HFFc6 (cell line): Measurements from ENCODE around the gene KIF1B. TPM values are rescaled to one million over a fixed set of nuclear protein-coding genes. Genes with fewer than 3 reads are reported as not detected.
"Not testable (repeated sequence)": the region's sequence is repeated elsewhere in the genome, so short reads cannot be mapped to it uniquely, and the experiment has no call there.

Experiments used
- DNase-seq: peaks from one replicate; pipeline ENCODE4 v3.0.0-alpha.2; 2018
- H3K27ac Mint-ChIP-seq: 2 replicates; pipeline ENCODE4 v1.8.0; 2020; ENCODE audit warnings: mild to moderate bottlenecking, mixed read lengths
- H3K27me3 Mint-ChIP-seq: 2 replicates; pipeline ENCODE4 v1.8.0; 2021; ENCODE audit warnings: mild to moderate bottlenecking, moderate library complexity, mixed read lengths; ENCODE audit not compliant: insufficient read depth
- H3K36me3 Mint-ChIP-seq: 2 replicates; pipeline ENCODE4 v1.8.0; 2021; ENCODE audit warnings: low read depth, mixed read lengths
- H3K4me1 Mint-ChIP-seq: 2 replicates; pipeline ENCODE4 v1.8.0; 2020; ENCODE audit warnings: low read depth, mixed read lengths
- H3K4me3 Mint-ChIP-seq: 2 replicates; pipeline ENCODE4 v1.8.0; 2020; ENCODE audit warnings: mild to moderate bottlenecking, moderate library complexity, mixed read lengths
- H3K9me3 Mint-ChIP-seq: 2 replicates; pipeline ENCODE4 v1.8.0; 2020; ENCODE audit warnings: mild to moderate bottlenecking, mixed read lengths
- total RNA-seq, 6 experiments: library from RNA; stranded (reverse); fragmentation: NEBNext Ultra II Directional; extraction: Animal tissue kit (Norgen Biotek cat#: 25700); gene quantifications; 2 replicates in 1 of 6; 3 replicates in 5 of 6; pipeline ENCODE4 v1.2.3, GENCODE V29; 2021
- TF ChIP-seq, protein P1 (sequence below): fragments of 200-600 bp; sonication (generic); IDR thresholded peaks from 2 replicates; pipeline ENCODE4 v1.5.0; 2021; ENCODE audit warnings: antibody characterized with exemption, mild to moderate bottlenecking

KIF1B gene
- total RNA-seq, 6 experiments from 2014 or later: 35.2 to 41.6 (median 39.3) TPM

DNA sequence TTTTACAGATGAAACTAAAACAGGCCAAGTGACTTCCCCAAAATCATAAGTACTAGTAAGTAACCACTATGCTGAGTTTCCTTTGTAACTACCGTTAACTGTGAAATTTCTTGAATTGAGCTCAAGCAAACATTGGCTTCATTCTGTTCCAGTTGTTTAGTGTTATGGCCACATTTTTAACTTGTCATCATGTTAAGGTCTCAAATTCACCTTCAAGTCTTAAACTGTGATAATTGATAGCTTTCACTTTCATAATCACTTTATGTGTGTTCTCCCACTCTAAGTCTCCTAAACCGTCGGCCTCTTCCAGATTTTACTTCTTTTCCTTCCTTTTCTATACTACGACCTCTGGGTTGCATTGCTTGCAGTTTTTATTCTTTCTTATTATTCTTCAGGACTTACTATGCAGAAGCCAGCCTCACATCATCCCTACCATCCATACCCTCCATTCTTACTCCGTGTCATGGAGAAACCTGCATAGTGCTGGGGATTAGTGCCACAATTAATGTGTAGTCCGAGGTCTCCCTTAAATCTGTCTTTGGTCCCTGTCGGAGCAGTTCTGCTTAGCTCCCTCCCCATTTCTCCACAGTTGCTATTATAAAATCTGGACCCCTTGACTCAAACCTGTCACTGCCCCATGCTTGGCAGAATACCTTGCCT, 5.8 kb downstream of the KIF1B start:
- peaks cover 14% of the 10 kb centered on the region for H3K36me3 Mint-ChIP-seq
- H3K27ac Mint-ChIP-seq: peak overlapping the region; percentile 70; the same call in 1 of the 2 replicates
- H3K4me3 Mint-ChIP-seq: no peak overlapping the region
- H3K9me3 Mint-ChIP-seq: no peaks in the 10 kb centered on the region
- H3K4me1 Mint-ChIP-seq: peaks cover 54% of the 10 kb centered on the region
- TF ChIP-seq, protein P1, sequence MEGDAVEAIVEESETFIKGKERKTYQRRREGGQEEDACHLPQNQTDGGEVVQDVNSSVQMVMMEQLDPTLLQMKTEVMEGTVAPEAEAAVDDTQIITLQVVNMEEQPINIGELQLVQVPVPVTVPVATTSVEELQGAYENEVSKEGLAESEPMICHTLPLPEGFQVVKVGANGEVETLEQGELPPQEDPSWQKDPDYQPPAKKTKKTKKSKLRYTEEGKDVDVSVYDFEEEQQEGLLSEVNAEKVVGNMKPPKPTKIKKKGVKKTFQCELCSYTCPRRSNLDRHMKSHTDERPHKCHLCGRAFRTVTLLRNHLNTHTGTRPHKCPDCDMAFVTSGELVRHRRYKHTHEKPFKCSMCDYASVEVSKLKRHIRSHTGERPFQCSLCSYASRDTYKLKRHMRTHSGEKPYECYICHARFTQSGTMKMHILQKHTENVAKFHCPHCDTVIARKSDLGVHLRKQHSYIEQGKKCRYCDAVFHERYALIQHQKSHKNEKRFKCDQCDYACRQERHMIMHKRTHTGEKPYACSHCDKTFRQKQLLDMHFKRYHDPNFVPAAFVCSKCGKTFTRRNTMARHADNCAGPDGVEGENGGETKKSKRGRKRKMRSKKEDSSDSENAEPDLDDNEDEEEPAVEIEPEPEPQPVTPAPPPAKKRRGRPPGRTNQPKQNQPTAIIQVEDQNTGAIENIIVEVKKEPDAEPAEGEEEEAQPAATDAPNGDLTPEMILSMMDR: no peak
- no peak for DNase-seq
- peaks cover 2% of the 10 kb centered on the region; the same call in 1 of the 2 replicates for H3K27me3 Mint-ChIP-seq

DNA sequence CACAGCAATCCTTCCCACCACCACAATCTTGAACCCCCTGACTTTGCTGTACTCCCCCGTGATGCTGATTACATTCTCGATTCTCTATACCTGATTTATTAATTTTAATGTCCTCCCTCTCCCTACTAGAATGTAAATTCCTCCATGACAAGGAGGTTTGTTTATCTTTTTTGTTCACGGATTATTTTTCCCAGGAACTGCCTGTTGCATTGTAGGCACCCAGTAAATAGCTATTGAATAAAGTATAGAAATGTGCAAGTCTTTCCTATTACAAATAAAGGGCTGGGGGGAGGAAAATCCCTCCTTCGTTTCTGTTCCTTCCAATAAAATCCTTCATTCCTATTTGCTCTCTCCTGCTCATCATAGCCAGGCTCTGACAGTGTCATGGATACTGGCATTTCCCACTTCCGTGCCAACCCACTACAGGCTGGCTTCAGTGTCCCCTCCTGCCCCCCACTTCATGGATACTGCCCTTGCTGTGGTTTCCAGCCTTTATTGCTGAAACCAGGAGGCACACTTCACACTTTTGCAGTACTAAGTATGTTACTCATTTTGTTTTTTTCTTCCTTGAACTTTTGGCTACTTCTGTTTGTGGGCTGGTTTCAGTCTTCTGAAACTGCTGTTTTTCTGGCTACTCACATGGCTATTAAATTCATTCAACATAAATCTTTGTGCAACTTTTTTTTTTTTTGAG, 7.5 kb downstream of the KIF1B start:
- H3K27ac Mint-ChIP-seq: peak overlapping the region; percentile 77
- H3K9me3 Mint-ChIP-seq: no peaks in the 10 kb centered on the region
- H3K27me3 Mint-ChIP-seq: peaks cover 2% of the 10 kb centered on the region; the same call in 1 of the 2 replicates
- H3K4me3 Mint-ChIP-seq: peak overlapping the region; percentile 50
- peaks cover 53% of the 10 kb centered on the region for H3K4me1 Mint-ChIP-seq
- TF ChIP-seq, protein P1: no peak
- DNase-seq: peak; percentile 28
- peaks cover 14% of the 10 kb centered on the region for H3K36me3 Mint-ChIP-seq

DNA sequence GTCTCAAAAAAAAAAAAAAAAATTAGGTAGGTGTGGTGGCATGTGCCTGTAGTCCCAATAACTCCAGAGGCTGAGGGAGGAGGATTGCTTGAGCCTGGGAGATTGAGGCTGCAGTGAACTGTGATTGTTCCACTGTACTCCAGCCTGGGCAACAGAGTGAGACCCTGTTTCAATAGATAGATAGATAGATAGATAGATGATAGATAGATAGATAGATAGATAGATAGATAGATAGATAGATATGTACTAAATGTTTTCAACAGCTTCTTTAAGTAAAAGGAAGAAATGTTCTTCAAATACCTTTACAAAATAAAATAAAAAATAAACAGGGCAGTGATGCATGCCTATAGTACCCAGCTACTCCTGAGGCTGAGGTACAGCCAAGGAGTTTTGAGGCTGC, 9.8 kb downstream of the KIF1B start:
- H3K36me3 Mint-ChIP-seq: peaks cover 14% of the 10 kb centered on the region
- peaks cover 45% of the 10 kb centered on the region for H3K4me1 Mint-ChIP-seq
- no peak overlapping the region for H3K4me3 Mint-ChIP-seq
- H3K27ac Mint-ChIP-seq: no peak overlapping the region
- no peaks in the 10 kb centered on the region for H3K9me3 Mint-ChIP-seq
- DNase-seq: no peak
- TF ChIP-seq, protein P1: no peak
- H3K27me3 Mint-ChIP-seq: 0 out of 2 replicates have a peak, but pooled peaks cover 2% of the 10 kb centered on the region

DNA sequence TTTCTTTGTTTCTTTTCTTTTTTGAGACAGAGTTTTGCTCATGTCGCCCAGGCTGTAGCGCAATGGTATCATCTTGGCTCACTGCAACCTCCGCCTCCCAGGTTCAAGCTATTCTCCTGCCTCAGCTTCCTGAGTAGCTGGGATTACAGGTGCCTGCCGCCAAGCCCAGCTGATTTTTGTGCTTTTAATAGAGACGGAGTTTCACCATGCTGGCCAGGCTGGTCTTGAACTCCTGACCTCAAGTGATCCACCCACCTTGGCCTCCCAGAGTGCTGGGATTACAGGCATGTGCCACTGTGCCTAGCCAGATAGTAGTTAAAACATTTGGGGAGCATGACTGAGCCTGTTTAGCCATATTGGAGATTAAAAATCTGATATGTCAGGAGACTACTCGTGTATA, 10.3 kb downstream of the KIF1B start:
- DNase-seq, H3K4me3 Mint-ChIP-seq, H3K27ac Mint-ChIP-seq, H3K27me3 Mint-ChIP-seq, H3K9me3 Mint-ChIP-seq: not testable (repeated sequence)
- Mint-ChIP-seq H3K4me1 (peaks cover 46% of the 10 kb centered on the region), H3K36me3 (peaks cover 11% of the 10 kb centered on the region)

DNA sequence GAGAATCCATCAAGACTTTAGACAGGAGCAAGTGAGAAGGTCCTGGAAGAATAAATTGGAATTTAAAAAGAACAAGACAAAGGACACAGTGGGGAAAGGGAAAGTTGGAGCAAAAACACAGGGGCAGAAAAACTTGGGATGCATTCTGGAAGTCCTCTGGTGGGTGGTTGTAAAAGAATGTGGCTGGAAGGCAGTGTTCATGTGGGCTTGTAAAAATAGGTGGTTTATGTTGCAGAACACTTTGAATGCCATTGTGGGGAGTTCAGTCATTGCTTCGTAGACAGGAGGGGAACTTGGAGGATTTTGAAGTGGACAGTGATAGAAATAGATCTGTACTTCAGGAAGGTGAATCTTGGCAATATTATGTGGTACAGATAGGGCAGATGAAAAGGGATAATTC, 15.2 kb downstream of the KIF1B start:
- peak overlapping the region; percentile 1; the same call in 1 of the 2 replicates for H3K4me3 Mint-ChIP-seq
- H3K27me3 Mint-ChIP-seq: no peaks in the 10 kb centered on the region; the same call in 1 of the 2 replicates
- DNase-seq: peak; percentile 32
- no peaks in the 10 kb centered on the region for H3K36me3 Mint-ChIP-seq
- H3K9me3 Mint-ChIP-seq: no peaks in the 10 kb centered on the region
- H3K27ac Mint-ChIP-seq: peak overlapping the region; percentile 38
- peaks cover 51% of the 10 kb centered on the region for H3K4me1 Mint-ChIP-seq
- TF ChIP-seq, protein P1: no peak

DNA sequence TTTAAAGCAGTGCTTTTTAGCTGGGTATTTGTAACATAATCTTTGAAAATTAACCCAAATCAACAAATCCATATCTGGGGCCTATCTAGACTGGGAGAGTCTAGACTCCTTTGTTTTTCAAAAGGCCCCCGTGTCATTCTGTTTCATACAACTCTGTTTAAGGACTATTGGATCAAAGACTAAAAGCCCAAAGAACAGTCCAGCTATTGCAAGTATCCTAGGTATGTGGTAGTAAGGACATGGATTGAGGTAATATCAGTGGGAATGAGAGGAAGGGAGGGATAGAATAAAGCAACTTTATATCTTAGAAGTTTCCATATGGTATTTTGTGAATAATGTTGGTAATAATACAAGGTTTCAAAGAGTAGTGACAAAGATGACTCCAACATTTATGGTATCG, 18.2 kb downstream of the KIF1B start:
- TF ChIP-seq, protein P1: no peak
- no peaks in the 10 kb centered on the region; the same call in 1 of the 2 replicates for H3K27me3 Mint-ChIP-seq
- no peaks in the 10 kb centered on the region for H3K9me3 Mint-ChIP-seq
- no peak overlapping the region for H3K27ac Mint-ChIP-seq
- H3K4me1 Mint-ChIP-seq: peaks cover 57% of the 10 kb centered on the region
- no peaks in the 10 kb centered on the region for H3K36me3 Mint-ChIP-seq
- DNase-seq: no peak
- H3K4me3 Mint-ChIP-seq: no peak overlapping the region
